DOHH2 (cell line): ENCODE measurements around the gene EIF3M.

Source experiments
- H3F3A ChIP-seq: fragments of 200-600 bp; sonication (generic), shearing (Covaris generic); 2 replicates; pipeline ENCODE4 v1.6.0; 2016; ENCODE audit warnings: antibody characterized with exemption, mild to moderate bottlenecking; ENCODE audit not compliant: control insufficient read depth, insufficient read depth
- H3K27ac ChIP-seq: fragments of 200-600 bp; sonication (generic); 2 replicates; pipeline ENCODE4 v1.5.1; 2014; ENCODE audit warnings: low read depth, mild to moderate bottlenecking, low read length, moderate library complexity
- H3K27me3 ChIP-seq: fragments of 200-600 bp; sonication (generic); 2 replicates; pipeline ENCODE4 v1.6.1; 2014; ENCODE audit warnings: mild to moderate bottlenecking, low read length, mixed read lengths; ENCODE audit not compliant: control insufficient read depth
- H3K36me3 ChIP-seq: fragments of 200-600 bp; sonication (generic); 2 replicates; pipeline ENCODE4 v1.6.1; 2014; ENCODE audit warnings: mild to moderate bottlenecking, low read length, moderate library complexity, mixed read lengths; ENCODE audit not compliant: control insufficient read depth
- H3K4me1 ChIP-seq: fragments of 200-600 bp; sonication (generic); 2 replicates; pipeline ENCODE4 v1.6.1; 2014; ENCODE audit warnings: mild to moderate bottlenecking, low read length, mixed read lengths; ENCODE audit not compliant: control insufficient read depth
- H3K4me2 ChIP-seq: fragments of 200-600 bp; sonication (generic); 2 replicates; pipeline ENCODE4 v1.6.0; 2014; ENCODE audit warnings: mild to moderate bottlenecking, low read length, moderate library complexity
- H3K4me3 ChIP-seq: fragments of 200-600 bp; sonication (generic); 2 replicates; pipeline ENCODE4 v1.5.1; 2014; ENCODE audit warnings: mild to moderate bottlenecking, low read length, mixed read lengths
- H3K79me2 ChIP-seq: fragments of 200-600 bp; sonication (generic); 2 replicates; pipeline ENCODE4 v1.6.1; 2014; ENCODE audit warnings: mild to moderate bottlenecking, low read length, mixed read lengths; ENCODE audit not compliant: control insufficient read depth
- H3K9me2 ChIP-seq: fragments of 200-600 bp; sonication (generic); replicated peaks from 2 replicates; pipeline ENCODE4 v1.6.1; 2014; ENCODE audit warnings: mild to moderate bottlenecking, low read length, mixed read lengths; ENCODE audit not compliant: control insufficient read depth
- H3K9me3 ChIP-seq: fragments of 200-600 bp; sonication (generic); 2 replicates; pipeline ENCODE4 v1.6.1; 2014; ENCODE audit warnings: antibody characterized with exemption, low read length, mixed read lengths; ENCODE audit not compliant: control insufficient read depth, insufficient read depth
- H4K20me1 ChIP-seq: fragments of 200-600 bp; sonication (generic); 2 replicates; pipeline ENCODE4 v1.6.0; 2014; ENCODE audit warnings: low read depth, mild to moderate bottlenecking, antibody characterized with exemption, low read length, moderate library complexity; ENCODE audit not compliant: control insufficient read depth, insufficient read depth
- EZH2phosphoT487 ChIP-seq: fragments of 200-600 bp; sonication (generic); IDR thresholded peaks from 2 replicates; pipeline ENCODE4 v1.6.1; 2017; ENCODE audit warnings: borderline replicate concordance, mild to moderate bottlenecking, antibody characterized with exemption, low read length, moderate library complexity, mixed read lengths
- TF ChIP-seq, protein P1 (sequence below): fragments of 200-600 bp; sonication (generic); IDR thresholded peaks from one replicate; pipeline ENCODE4 v1.5.1; 2014; ENCODE audit warnings: antibody characterized with exemption, mild to moderate bottlenecking, low read depth, low read length; ENCODE audit not compliant: poor library complexity, severe bottlenecking

The EIF3M gene

GRCh38 chr11:32580967-32581366 is 2.7 kb upstream of the EIF3M start:
- no peak overlapping the region for H3K27ac ChIP-seq
- peaks cover 14% of the 10 kb centered on the region for H4K20me1 ChIP-seq
- no peaks in the 10 kb centered on the region for H3K9me3 ChIP-seq
- no peak for TF ChIP-seq EZH2phosphoT487
- TF ChIP-seq, protein P1, sequence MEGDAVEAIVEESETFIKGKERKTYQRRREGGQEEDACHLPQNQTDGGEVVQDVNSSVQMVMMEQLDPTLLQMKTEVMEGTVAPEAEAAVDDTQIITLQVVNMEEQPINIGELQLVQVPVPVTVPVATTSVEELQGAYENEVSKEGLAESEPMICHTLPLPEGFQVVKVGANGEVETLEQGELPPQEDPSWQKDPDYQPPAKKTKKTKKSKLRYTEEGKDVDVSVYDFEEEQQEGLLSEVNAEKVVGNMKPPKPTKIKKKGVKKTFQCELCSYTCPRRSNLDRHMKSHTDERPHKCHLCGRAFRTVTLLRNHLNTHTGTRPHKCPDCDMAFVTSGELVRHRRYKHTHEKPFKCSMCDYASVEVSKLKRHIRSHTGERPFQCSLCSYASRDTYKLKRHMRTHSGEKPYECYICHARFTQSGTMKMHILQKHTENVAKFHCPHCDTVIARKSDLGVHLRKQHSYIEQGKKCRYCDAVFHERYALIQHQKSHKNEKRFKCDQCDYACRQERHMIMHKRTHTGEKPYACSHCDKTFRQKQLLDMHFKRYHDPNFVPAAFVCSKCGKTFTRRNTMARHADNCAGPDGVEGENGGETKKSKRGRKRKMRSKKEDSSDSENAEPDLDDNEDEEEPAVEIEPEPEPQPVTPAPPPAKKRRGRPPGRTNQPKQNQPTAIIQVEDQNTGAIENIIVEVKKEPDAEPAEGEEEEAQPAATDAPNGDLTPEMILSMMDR, result no peak
- peaks cover 18% of the 10 kb centered on the region for H3K4me1 ChIP-seq
- H3K9me2 ChIP-seq, result no peaks in the 10 kb centered on the region
- H3K4me3 ChIP-seq, result no peak overlapping the region
- no peaks in the 10 kb centered on the region for H3K27me3 ChIP-seq
- peaks cover 28% of the 10 kb centered on the region for H3K79me2 ChIP-seq
- no peaks in the 10 kb centered on the region for H3F3A ChIP-seq
- no peak overlapping the region for H3K4me2 ChIP-seq
- H3K36me3 ChIP-seq, result peaks cover 19% of the 10 kb centered on the region

GRCh38 chr11:32581556-32581955 is 2.1 kb upstream of the EIF3M start:
- H3K27me3 ChIP-seq, result no peaks in the 10 kb centered on the region
- H3K27ac ChIP-seq, result no peak overlapping the region
- no peak overlapping the region for H3K4me3 ChIP-seq
- H3K4me1 ChIP-seq, result peaks cover 24% of the 10 kb centered on the region
- H3K9me2 ChIP-seq, result no peaks in the 10 kb centered on the region
- H3K9me3 ChIP-seq, result no peaks in the 10 kb centered on the region
- H3K4me2 ChIP-seq, result no peak overlapping the region
- H4K20me1 ChIP-seq, result peaks cover 20% of the 10 kb centered on the region
- no peaks in the 10 kb centered on the region for H3F3A ChIP-seq
- H3K79me2 ChIP-seq, result peaks cover 34% of the 10 kb centered on the region
- TF ChIP-seq, protein P1, result no peak
- no peak for TF ChIP-seq EZH2phosphoT487
- H3K36me3 ChIP-seq, result peaks cover 25% of the 10 kb centered on the region

DNA sequence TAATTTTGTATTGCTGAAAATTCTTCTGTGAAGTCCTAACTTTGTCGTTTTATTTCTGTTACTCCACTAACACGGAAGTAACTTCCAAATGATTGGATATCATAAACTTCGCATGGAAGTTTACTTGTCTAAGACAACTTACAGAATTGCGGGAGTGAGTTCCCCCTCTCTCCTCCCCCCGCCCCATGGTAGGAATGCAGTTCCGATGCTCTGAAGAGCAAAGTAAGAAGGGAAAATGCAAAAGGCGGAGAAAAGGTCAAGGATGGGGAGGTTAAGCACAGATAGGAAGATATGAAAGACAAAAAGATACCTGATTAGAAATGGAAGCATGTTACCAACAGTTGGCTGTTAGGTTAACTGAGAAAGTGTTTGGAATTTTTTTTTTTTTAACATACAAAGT is 1.3 kb downstream of the EIF3M start:
- H3F3A ChIP-seq, result 0 out of 2 replicates have a peak, but pooled peaks cover 2% of the 10 kb centered on the region
- H3K4me2 ChIP-seq, result peak overlapping the region; percentile 94
- peak overlapping the region; percentile 96 for H3K4me3 ChIP-seq
- H4K20me1 ChIP-seq, result peaks cover 35% of the 10 kb centered on the region
- H3K9me3 ChIP-seq, result no peaks in the 10 kb centered on the region
- peak overlapping the region; percentile 65 for H3K27ac ChIP-seq
- H3K79me2 ChIP-seq, result peaks cover 68% of the 10 kb centered on the region
- H3K36me3 ChIP-seq, result peaks cover 59% of the 10 kb centered on the region
- TF ChIP-seq, protein P1, result no peak
- TF ChIP-seq EZH2phosphoT487, result no peak
- no peaks in the 10 kb centered on the region for H3K9me2 ChIP-seq
- no peaks in the 10 kb centered on the region for H3K27me3 ChIP-seq
- H3K4me1 ChIP-seq, result peaks cover 32% of the 10 kb centered on the region
